GM19023 (cell line): ENCODE data around the gene CD68.
"Not testable (repeated sequence)": the region's sequence is repeated elsewhere in the genome, so short reads cannot be mapped to it uniquely, and the experiment has no call there.

Experiments used
- ATAC-seq: cut with Tn5 transposase; IDR thresholded peaks from one replicate; pipeline ENCODE4 v1.9.1; 2021; ENCODE audit warnings: mild to moderate bottlenecking, moderate library complexity; ENCODE audit not compliant: unreplicated experiment

CD68 gene

GRCh38 chr17:7606280-7606679 lies 26.8 kb downstream of the CD68 start:
- ATAC-seq: no peak

GRCh38 chr17:7610641-7611040 lies 31.2 kb downstream of the CD68 start:
- ATAC-seq: no peak

- ATAC-seq: no peak
Observed at GRCh38 chr17:7611635-7612293, 32.3 kb downstream of the CD68 start.

- ATAC-seq: no peak
Observed at GRCh38 chr17:7612294-7612640, 32.8 kb downstream of the CD68 start.

DNA sequence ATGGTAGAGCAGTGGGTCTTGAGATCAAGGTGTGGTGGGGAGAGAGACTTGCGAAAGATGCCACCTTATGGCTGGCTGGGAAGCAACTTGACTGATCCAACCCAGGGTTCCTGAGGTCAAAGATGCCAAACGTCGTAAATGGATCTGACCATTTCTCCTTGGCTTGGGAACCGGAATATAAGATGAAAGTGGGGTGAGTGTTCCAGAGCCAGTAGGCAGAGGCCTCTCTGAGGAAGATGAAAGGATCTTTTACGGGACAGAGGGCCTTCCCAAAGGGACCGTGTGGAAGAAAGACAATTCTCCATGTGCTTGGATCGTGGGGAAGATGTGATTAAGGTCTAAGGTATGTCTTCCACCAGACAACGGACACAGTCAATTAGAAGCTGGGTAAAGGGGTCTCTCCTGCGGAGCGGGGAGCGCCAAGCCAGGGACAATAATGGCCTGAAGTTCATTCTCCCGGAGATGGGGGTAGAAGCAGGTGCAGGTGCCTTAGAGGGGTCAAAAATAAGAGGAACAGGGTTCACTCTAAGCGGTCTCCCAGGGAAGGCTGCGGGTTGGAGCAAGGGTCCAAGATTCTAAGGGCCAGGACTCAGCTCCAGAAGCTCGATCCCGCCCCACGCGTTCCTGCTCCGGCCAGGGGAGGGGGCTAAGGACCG lies 34.5 kb downstream of the CD68 start:
- ATAC-seq: peak; percentile 3

- peak; percentile 87 for ATAC-seq
Observed at GRCh38 chr17:7614425-7615264, 35.2 kb downstream of the CD68 start, which contains the start of gene FXR2. TSS of gene FXR2 (minus strand) at chr17:7614897. CDS start at chr17:7614532, 365 bp downstream.

GRCh38 chr17:7615265-7615747 lies 35.9 kb downstream of the CD68 start:
- no peak for ATAC-seq

DNA sequence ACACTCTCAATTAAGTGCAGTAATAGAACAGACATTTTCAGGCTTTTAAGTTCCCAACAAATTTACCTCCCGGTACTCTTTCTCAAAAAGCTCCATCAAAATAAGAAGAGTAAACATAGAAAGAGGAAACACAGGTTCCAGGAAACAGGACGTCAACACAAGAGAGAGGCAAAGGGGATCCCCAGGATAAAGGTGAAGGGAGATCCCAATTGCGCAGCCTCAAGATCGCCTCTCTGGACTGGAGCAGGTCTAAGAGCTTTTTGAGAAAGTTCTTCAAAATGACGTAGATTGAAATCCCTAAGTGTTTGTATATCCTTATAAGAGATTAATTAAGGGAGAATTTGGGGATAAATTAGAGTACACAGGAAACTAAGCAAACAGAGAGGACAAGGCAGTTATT lies 39.2 kb downstream of the CD68 start:
- no peak for ATAC-seq

- no peak for ATAC-seq
Observed at GRCh38 chr17:7620835-7621234, 41.4 kb downstream of the CD68 start.

- ATAC-seq: no peak
Observed at GRCh38 chr17:7623661-7624060, 44.2 kb downstream of the CD68 start.

GRCh38 chr17:7625749-7626148 lies 46.3 kb downstream of the CD68 start:
- not testable (repeated sequence) for ATAC-seq

DNA sequence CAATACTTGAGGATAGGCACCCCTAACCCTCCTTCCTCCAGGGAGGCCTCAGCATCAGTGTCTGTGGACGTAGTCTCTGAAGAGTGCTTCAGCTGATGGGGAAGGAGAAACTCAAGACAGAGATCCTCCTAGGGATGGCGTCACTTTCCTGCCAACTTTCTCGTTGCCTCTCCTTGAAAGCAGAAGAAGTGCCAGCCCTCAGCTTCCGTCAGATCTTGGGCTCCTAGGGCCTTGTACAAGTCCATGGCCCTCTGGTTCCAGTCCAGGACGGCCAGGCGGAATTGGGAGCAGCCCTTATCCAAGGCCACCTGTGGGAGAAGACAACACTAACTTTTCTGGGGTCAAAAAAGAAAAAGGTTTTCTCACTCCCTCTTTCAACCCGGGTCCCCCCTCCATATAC lies 46.9 kb downstream of the CD68 start:
- ATAC-seq: no peak

GRCh38 chr17:7626956-7627249 lies 47.5 kb downstream of the CD68 start:
- ATAC-seq: no peak

DNA sequence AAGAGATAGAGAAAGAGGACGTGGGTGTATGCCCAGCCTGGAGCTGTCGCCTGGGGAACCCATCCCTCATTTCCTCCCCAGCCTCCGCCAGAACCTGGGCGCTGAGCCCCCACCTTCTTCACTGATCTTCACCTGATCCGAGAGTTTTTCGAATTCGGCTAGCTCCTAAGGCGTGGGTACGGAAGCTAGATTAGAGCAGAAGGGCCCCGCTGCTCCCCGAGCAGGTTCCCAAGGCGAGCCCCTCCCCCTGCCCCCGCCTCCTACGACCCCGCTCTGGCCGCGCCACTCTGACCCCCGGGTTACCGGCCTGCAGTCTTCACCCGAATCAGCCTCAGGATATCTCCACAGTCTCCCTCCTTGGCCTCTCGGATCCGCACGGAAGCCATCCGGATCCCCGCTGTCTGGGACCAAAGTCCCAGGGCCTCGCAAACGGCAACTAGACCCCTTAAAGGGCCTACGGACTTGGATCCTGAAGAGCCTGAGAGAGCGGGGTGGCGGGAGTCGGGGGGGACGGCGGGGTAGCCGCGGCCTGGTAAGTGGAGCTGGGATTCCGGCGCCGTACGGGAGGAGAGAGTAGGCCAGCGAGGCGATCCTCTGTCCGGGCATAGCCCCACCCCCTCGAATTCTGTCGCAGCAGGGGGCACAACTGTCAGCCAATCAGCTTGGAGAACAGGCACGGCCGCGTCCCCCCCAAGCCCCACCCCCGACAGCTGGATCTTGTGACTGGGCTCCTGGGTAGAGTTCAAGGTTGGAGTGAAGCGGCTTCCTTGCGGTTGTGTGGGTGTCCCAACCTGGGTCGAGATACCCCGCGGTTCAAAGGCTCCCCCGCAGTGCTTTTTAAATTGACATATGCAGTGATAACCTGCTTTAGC lies 48.0 kb downstream of the CD68 start, which contains the start of gene SAT2:
TSS of gene SAT2 (minus strand) at position 572 of the 872 bp plus-strand sequence. CDS start at position 386, 186 bp downstream.
- ATAC-seq: peak; percentile 88

DNA sequence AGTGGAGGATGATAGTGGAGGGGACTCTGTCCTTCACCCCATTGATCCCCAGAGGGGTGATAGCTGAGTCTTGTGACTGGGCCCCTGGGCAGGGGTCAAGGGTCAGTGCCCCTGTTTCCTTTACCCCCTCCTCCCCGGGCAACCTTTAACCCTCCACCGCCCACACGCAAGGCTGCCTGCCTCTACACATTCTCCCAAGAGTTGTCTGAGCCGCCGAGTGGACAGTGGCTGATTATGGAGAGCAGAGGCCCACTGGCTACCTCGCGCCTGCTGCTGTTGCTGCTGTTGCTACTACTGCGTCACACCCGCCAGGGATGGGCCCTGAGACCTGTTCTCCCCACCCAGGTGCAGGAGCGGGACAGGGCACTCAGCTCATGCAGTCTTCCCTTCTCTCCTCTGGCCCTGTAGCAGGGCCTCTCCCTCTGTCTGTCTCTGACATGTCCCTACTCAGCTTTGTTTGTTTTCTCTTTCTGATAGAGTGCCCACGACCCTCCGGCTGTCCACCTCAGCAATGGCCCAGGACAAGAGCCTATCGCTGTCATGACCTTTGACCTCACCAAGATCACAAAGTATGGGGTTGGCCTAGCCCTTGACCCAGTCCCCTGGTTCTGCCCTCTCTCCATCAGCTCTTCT lies 50.6 kb downstream of the CD68 start, which contains the start of gene SHBG:
TSS of gene SHBG (plus strand) at position 197 of the 633 bp plus-strand sequence. CDS start at position 235, 38 bp downstream.
- no peak for ATAC-seq
